Esophagus (tissue), 2 donors: Measurements from ENCODE around the gene AK5. TPM values are rescaled to one million over a fixed set of nuclear protein-coding genes. Genes with fewer than 3 reads are reported as not detected.

ENCODE experiments used
- H3K27ac ChIP-seq, 2 donors: one replicate each; pipeline ENCODE4 v1.5.1; 2013; ENCODE audit warnings: low read depth in 2 of 2, mild to moderate bottlenecking in 2 of 2, inconsistent platforms in 1 of 2, low read length in 1 of 2, moderate library complexity in 1 of 2
- H3K27me3 ChIP-seq, 2 donors: one replicate each; pipeline ENCODE4 v1.6.1; 2013; ENCODE audit warnings: low read length in 2 of 2, control low read depth in 1 of 2, mild to moderate bottlenecking in 1 of 2; ENCODE audit not compliant: insufficient read depth in 2 of 2, control insufficient read depth in 1 of 2
- H3K36me3 ChIP-seq, 2 donors: one replicate each; pipeline ENCODE4 v1.6.1; 2013; ENCODE audit warnings: low read length in 1 of 2; ENCODE audit not compliant: control insufficient read depth in 2 of 2, insufficient read depth in 2 of 2
- H3K4me1 ChIP-seq, 2 donors: one replicate each; pipeline ENCODE4 v1.6.1; 2013; ENCODE audit warnings: low read length in 1 of 2; ENCODE audit not compliant: control insufficient read depth in 2 of 2, insufficient read depth in 2 of 2
- H3K4me3 ChIP-seq, 2 donors: one replicate each; pipeline ENCODE4 v1.5.1; 2013; ENCODE audit warnings: low read length in 2 of 2, mild to moderate bottlenecking in 2 of 2, low read depth in 1 of 2, moderate library complexity in 1 of 2
- H3K9me3 ChIP-seq, 2 donors: one replicate each; pipeline ENCODE4 v1.6.1; 2013; ENCODE audit warnings: mild to moderate bottlenecking in 2 of 2, low read depth in 1 of 2, low read length in 1 of 2, moderate library complexity in 1 of 2; ENCODE audit not compliant: control insufficient read depth in 2 of 2, insufficient read depth in 1 of 2
- WGBS, 2 donors: extraction: QIAGEN DNeasy Blood & Tissue Kit; methylation state at CpG; one replicate each; pipeline ENCODE4 v1.1.7; 2013; 5-methylcytosine and 5-hydroxymethylcytosine counted together
- polyA plus RNA-seq, 2 donors: library from polyadenylated mRNA; stranded (reverse); fragments of 200-250 nt; gene quantifications; one replicate each; pipeline ENCODE4 v1.2.3, GENCODE V29; 2013
- donor health status: healthy with polysubstance abuse.
- donor health status: Bipolar disorder and iron deficiency.

AK5 gene
- polyA plus RNA-seq, 2 donors: 0.11 to 0.16 TPM

- Histone ChIP-seq H3K4me3 (no peak overlapping the region), H3K9me3 (no peaks in the 10 kb centered on the region), H3K27ac (no peak overlapping the region), H3K27me3 (no peaks in the 10 kb centered on the region), H3K36me3 (no peaks in the 10 kb centered on the region), H3K4me1 (no peaks in the 10 kb centered on the region)
- 33 to 62% methylated on average over 1 of the region's 1 CpG for WGBS, 2 donors
These were observed 18.1 kb upstream of the AK5 start for GRCh38 chr1:77263708-77264107.

DNA sequence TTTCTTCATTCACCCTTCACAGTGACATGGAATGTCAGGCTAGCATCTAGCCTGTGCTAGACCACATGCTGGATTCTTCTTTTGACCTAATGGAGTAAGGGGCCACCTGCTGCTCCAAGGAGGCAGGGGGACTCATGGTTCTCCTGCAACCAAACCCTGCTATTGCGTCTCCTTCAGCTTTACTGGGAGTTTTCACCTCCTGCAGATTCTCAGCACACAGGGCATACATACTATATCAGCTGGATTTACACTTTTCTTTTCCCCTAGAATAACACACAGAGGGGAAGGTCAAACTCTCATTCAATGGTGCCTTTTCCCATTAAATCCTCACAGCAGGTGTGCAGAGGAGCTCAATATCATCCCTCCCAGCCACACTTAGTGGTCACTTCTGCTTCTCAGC, 16.6 kb upstream of the AK5 start:
- H3K9me3 ChIP-seq: no peaks in the 10 kb centered on the region
- no peaks in the 10 kb centered on the region for H3K27me3 ChIP-seq
- no peak overlapping the region for H3K4me3 ChIP-seq
- no peak overlapping the region for H3K27ac ChIP-seq
- no peaks in the 10 kb centered on the region for H3K4me1 ChIP-seq
- WGBS, 2 donors: 50 to 64% methylated on average over 1 of the region's 1 CpG
- H3K36me3 ChIP-seq: no peaks in the 10 kb centered on the region

DNA sequence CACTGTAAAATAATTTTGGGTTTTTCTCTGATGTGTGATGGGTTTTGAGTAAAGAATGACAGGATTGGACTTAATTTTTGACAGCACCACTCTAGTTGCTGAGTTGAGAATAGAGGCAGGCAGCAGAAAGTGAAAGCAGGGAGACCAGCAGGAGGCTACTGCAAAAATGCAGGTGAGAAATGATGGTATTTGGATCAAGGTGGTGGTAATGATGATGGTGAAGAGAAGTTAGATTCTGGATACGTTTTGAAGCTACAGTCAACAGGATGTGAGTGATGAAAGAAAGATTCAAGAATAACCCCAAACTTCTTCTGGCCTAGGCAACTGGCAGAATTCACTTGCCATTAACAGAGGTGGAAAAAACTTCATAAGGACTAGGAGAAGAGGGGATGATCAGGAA, 14.8 kb upstream of the AK5 start:
- 34 to 57% methylated on average over 1 of the region's 1 CpG for WGBS, 2 donors
- H3K4me1 ChIP-seq: no peaks in the 10 kb centered on the region
- H3K27ac ChIP-seq: no peak overlapping the region
- H3K4me3 ChIP-seq: no peak overlapping the region
- H3K36me3 ChIP-seq: no peaks in the 10 kb centered on the region
- H3K9me3 ChIP-seq: no peaks in the 10 kb centered on the region
- no peaks in the 10 kb centered on the region for H3K27me3 ChIP-seq

DNA sequence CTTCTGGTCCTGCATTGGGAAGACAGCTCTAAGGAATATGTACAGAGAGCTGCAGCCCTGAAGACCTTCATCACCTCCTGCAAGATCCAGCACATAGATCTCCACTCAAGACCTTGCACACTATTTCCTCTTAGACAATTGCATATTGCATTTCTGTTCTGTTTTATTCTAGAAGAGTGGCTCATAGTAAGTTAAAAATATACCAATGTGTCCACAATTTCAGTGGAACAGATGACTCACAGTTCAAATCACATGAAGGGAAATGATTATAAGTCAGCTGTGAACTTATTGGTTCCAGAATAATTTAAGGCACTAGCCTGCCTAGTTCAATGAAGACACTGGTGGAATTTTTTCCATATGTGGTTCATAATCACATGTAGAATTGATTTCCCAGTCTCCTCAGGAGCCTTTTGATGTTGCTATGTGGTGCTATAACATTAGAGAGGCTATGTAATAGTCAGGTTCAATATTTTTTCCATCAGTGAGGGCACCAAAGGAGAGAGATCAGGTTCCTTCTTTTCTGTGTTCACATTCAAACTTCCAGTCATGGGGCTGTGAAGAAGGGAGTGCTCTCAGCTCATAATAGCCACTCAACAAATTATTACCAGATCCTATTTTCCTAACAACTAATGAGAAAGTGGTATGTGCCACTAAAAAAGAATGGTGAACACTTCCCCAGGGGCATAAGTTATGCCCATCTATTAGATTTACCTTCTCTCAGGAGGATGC, 9.8 kb upstream of the AK5 start:
- no peaks in the 10 kb centered on the region for H3K36me3 ChIP-seq
- H3K4me3 ChIP-seq: no peak overlapping the region
- no peaks in the 10 kb centered on the region for H3K27me3 ChIP-seq
- no peak overlapping the region for H3K27ac ChIP-seq
- H3K4me1 ChIP-seq: no peaks in the 10 kb centered on the region
- no peaks in the 10 kb centered on the region for H3K9me3 ChIP-seq

GRCh38 chr1:77273891-77274290, 7.9 kb upstream of the AK5 start:
- no peaks in the 10 kb centered on the region for H3K4me1 ChIP-seq
- H3K4me3 ChIP-seq: no peak overlapping the region
- H3K27me3 ChIP-seq: no peaks in the 10 kb centered on the region
- no peaks in the 10 kb centered on the region for H3K9me3 ChIP-seq
- H3K36me3 ChIP-seq: no peaks in the 10 kb centered on the region
- H3K27ac ChIP-seq: no peak overlapping the region

DNA sequence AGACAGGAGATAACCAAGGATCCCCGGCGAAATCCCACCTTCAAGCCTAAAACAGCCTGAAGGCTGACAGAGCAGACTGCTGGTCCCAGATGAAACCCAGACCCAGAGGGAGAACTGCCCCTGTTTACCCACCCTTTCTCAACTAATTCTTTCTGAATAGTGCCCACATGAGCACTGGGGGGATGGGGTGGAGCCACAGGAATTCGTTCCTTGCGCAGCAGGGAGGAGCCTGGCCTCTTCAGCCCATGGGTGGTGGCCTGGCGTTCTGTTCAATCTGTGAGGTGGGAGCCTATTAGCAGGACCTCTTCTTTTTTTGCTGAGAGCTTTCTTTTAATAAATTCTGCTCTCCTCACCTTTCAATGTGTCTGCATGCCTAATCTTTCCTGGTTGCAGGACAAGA, 6.6 kb upstream of the AK5 start:
- Histone ChIP-seq H3K27me3 (no peaks in the 10 kb centered on the region), H3K36me3 (no peaks in the 10 kb centered on the region), H3K4me3 (no peak overlapping the region), H3K9me3 (no peaks in the 10 kb centered on the region), H3K27ac (no peak overlapping the region), H3K4me1 (no peaks in the 10 kb centered on the region)
- 69% methylated on average over 5 of the region's 5 CpGs for WGBS, 2 donors

DNA sequence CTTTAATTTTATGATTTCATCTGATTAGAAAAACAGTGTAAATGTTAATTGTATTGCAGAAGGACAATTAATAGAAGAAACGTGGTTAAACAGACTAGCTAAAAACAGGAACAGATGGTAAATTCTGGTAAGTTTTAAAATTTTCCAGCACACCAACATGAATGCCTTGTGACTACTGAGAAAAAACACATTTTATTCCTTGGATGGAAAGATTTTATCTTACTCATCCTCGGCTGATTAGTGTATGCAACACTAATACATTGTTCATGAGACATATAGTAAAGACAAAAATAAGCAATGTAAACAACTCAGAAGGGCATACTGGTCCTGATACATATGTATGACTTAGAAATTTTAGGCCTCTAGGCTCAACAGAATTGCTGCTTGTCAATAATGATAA, 4.9 kb upstream of the AK5 start:
- Histone ChIP-seq H3K9me3 (no peaks in the 10 kb centered on the region), H3K27ac (no peak overlapping the region), H3K36me3 (no peaks in the 10 kb centered on the region), H3K4me3 (no peak overlapping the region), H3K4me1 (peaks cover 2 to 4% of the 10 kb centered on the region in 2 donors), H3K27me3 (peaks cover 0 to 1% of the 10 kb centered on the region in 2 donors)
- 61% methylated on average over 2 of the region's 2 CpGs for WGBS, 2 donors

DNA sequence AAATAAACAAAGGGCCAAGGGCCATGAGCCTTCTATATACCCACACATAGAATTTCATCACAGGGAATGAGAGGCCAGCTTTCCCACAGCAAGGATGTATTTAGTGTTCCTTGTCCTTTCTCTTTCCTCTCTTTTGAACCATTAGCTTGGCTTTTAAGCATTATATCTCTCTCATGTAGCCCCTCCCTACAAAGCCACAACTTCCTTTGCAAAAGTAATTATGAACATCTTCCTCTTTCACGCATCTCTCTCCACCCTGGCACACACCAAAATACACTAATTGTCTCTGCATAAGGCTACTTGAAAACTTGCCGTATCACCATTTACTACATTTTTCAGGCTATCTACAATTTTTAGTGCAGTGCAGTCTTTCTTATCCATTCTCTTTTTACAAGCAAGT, 1.9 kb upstream of the AK5 start:
- 68 to 74% methylated on average over 2 of the region's 2 CpGs for WGBS, 2 donors
- Histone ChIP-seq H3K27ac (no peak overlapping the region), H3K9me3 (no peaks in the 10 kb centered on the region), H3K4me1 (peaks cover 5 to 13% of the 10 kb centered on the region in 2 donors), H3K27me3 (peaks cover 3 to 8% of the 10 kb centered on the region in 2 donors), H3K4me3 (no peak overlapping the region), H3K36me3 (no peaks in the 10 kb centered on the region)

- no peaks in the 10 kb centered on the region for H3K36me3 ChIP-seq
- peaks cover 5 to 13% of the 10 kb centered on the region in 2 donors for H3K4me1 ChIP-seq
- H3K27ac ChIP-seq: no peak overlapping the region
- H3K27me3 ChIP-seq: peaks cover 3 to 8% of the 10 kb centered on the region in 2 donors
- WGBS, 2 donors: 75 to 92% methylated on average over 4 of the region's 4 CpGs
- H3K9me3 ChIP-seq: no peaks in the 10 kb centered on the region
- H3K4me3 ChIP-seq: no peak overlapping the region
These were observed 857 bp upstream of the AK5 start for GRCh38 chr1:77280962-77281361.

GRCh38 chr1:77282187-77282865, 507 bp downstream of the AK5 start:
- Histone ChIP-seq H3K27ac (no peak overlapping the region), H3K27me3 (peaks cover 3 to 8% of the 10 kb centered on the region in 2 donors), H3K36me3 (no peaks in the 10 kb centered on the region), H3K9me3 (no peaks in the 10 kb centered on the region), H3K4me3 (peak overlapping the region; percentile 52 to 54), H3K4me1 (peaks cover 5 to 13% of the 10 kb centered on the region in 2 donors)
- 1% methylated on average over 47 of the region's 47 CpGs for WGBS, 2 donors
